Esophagus squamous epithelium (tissue), 5 donors: ENCODE data around the gene MAT1A. TPM values are rescaled to one million over a fixed set of nuclear protein-coding genes. Genes with fewer than 3 reads are reported as not detected.

ENCODE experiments used
- DNase-seq: peaks from one replicate; lab custom pipeline; 2025; lab: John Stamatoyannopoulos, UW
- H3K27ac ChIP-seq, 4 donors: fragments of 200-600 bp; sonication (generic); one replicate each; pipeline ENCODE4 v1.5.1; 2016 to 2019; ENCODE audit warnings: mild to moderate bottlenecking in 1 of 4
- H3K27me3 ChIP-seq, 4 donors: fragments of 200-600 bp; sonication (generic); 1 replicate in 3 of 4; 2 replicates in 1 of 4; pipeline versions ENCODE4 v1.5.1 to v1.6.0; 2017 to 2021; ENCODE audit warnings: antibody characterized with exemption in 1 of 4
- H3K36me3 ChIP-seq, 3 donors: fragments of 200-600 bp; sonication (generic); one replicate each; pipeline ENCODE4 v1.5.1; 2016 to 2019
- H3K4me1 ChIP-seq, 3 donors: fragments of 200-600 bp; sonication (generic); one replicate each; pipeline ENCODE4 v1.5.1; 2017 to 2019
- H3K4me3 ChIP-seq, 4 donors: fragments of 200-600 bp; sonication (generic); 1 replicate in 3 of 4; 2 replicates in 1 of 4; pipeline ENCODE4 v1.5.1; 2016 to 2019; ENCODE audit warnings: mild to moderate bottlenecking in 2 of 4, moderate library complexity in 1 of 4
- H3K9me3 ChIP-seq, 3 donors: fragments of 200-600 bp; sonication (generic); one replicate each; pipeline ENCODE4 v1.5.1; 2016 to 2019
- CTCF ChIP-seq, 6 experiments: fragments of 450-650 bp in 4 of 6; fragments of 200-600 bp in 2 of 6; sonication (generic) in 2 of 6; IDR thresholded peaks; one replicate each; pipeline ENCODE4 v1.5.1; 2016 to 2019; ENCODE audit warnings: antibody characterized with exemption in 6 of 6, mild to moderate bottlenecking in 4 of 6, moderate library complexity in 4 of 6
- POLR2A ChIP-seq, 4 donors: fragments of 450-650 bp; IDR thresholded peaks; one replicate each; pipeline ENCODE4 v1.6.1; 2017; ENCODE audit warnings: antibody characterized with exemption in 4 of 4, mild to moderate bottlenecking in 4 of 4, moderate library complexity in 3 of 4
- WGBS, 2 donors: methylation state at CpG; one replicate each; pipeline ENCODE4 v1.1.5; 2018; 5-methylcytosine and 5-hydroxymethylcytosine counted together
- intact Hi-C: fragments of 100-400 bp; cut with DNase I; formaldehyde crosslinking; loops from one replicate; pipeline ENCODE4 v1.15.0; 2022
- total RNA-seq, 4 donors: library from RNA; depleted of rRNA; stranded (reverse); fragments of >200 nt; gene quantifications; one replicate each; pipeline ENCODE4 v1.1.0, GENCODE V29; 2016
- donor health status: DM: yes; HTN: yes; CAD: no.

MAT1A gene
- total RNA-seq, 4 donors from 2014 or later: 0.09 to 2.3 (median 0.55) TPM

- intact Hi-C loops: no loop called here
- 91 to 100% methylated on average over 3 to 4 of the region's 4 CpGs for WGBS, 2 donors
These were observed 6.3 kb downstream of the MAT1A start for GRCh38 chr10:80283119-80283518.

GRCh38 chr10:80281784-80282765 lies 7.4 kb downstream of the MAT1A start:
- no peaks in the 10 kb centered on the region for H3K27me3 ChIP-seq

More at GRCh38 chr10:80283119-80283518, 6.3 kb downstream of the MAT1A start:
- H3K36me3 ChIP-seq: no peaks in the 10 kb centered on the region
- H3K9me3 ChIP-seq: no peaks in the 10 kb centered on the region
- DNase-seq: no peak
- no peaks in the 10 kb centered on the region for H3K4me1 ChIP-seq
- H3K27ac ChIP-seq: no peak overlapping the region
- H3K4me3 ChIP-seq: no peak overlapping the region
- H3K27me3 ChIP-seq: no peaks in the 10 kb centered on the region
- TF ChIP-seq POLR2A (IDR thresholded peaks at IDR 0.05) (no peak), CTCF (IDR thresholded peaks at IDR 0.05) (no peak)

GRCh38 chr10:80281292-80281691 lies 8.2 kb downstream of the MAT1A start:
- no peaks in the 10 kb centered on the region for H3K4me1 ChIP-seq
- H3K27me3 ChIP-seq: no peaks in the 10 kb centered on the region
- no peak for TF ChIP-seq POLR2A (IDR thresholded peaks at IDR 0.05)
- TF ChIP-seq CTCF (IDR thresholded peaks at IDR 0.05): no peak
- H3K36me3 ChIP-seq: no peaks in the 10 kb centered on the region
- 54 to 82% methylated on average over 5 to 6 of the region's 6 CpGs for WGBS, 2 donors
- no peak overlapping the region for H3K27ac ChIP-seq
- no peaks in the 10 kb centered on the region for H3K9me3 ChIP-seq
- intact Hi-C loops: no loop called here
- no peak overlapping the region for H3K4me3 ChIP-seq
- DNase-seq: no peak

More at GRCh38 chr10:80281784-80282765, 7.4 kb downstream of the MAT1A start:
- no peaks in the 10 kb centered on the region for H3K4me1 ChIP-seq
- TF ChIP-seq CTCF (IDR thresholded peaks at IDR 0.05) (no peak), POLR2A (IDR thresholded peaks at IDR 0.05) (no peak)
- no peaks in the 10 kb centered on the region for H3K9me3 ChIP-seq
- no peak overlapping the region for H3K27ac ChIP-seq
- 60% methylated on average over 9 of the region's 9 CpGs for WGBS, 2 donors
- DNase-seq: no peak
- intact Hi-C loops: no loop called here
- no peaks in the 10 kb centered on the region for H3K36me3 ChIP-seq
- no peak overlapping the region for H3K4me3 ChIP-seq

GRCh38 chr10:80280071-80280800 lies 9.2 kb downstream of the MAT1A start:
- Histone ChIP-seq H3K9me3 (no peaks in the 10 kb centered on the region), H3K27me3 (no peaks in the 10 kb centered on the region), H3K27ac (no peak overlapping the region), H3K4me1 (no peaks in the 10 kb centered on the region), H3K4me3 (no peak overlapping the region), H3K36me3 (no peaks in the 10 kb centered on the region)
- no peak for DNase-seq
- TF ChIP-seq CTCF (IDR thresholded peaks at IDR 0.05): no peak
- TF ChIP-seq POLR2A (IDR thresholded peaks at IDR 0.05): no peak
- 81 to 93% methylated on average over 7 to 22 of the region's 23 CpGs for WGBS, 2 donors
- intact Hi-C loops: no loop called here

- Histone ChIP-seq H3K27me3 (no peaks in the 10 kb centered on the region), H3K4me3 (no peak overlapping the region), H3K36me3 (no peaks in the 10 kb centered on the region), H3K9me3 (no peaks in the 10 kb centered on the region), H3K27ac (no peak overlapping the region), H3K4me1 (no peaks in the 10 kb centered on the region)
- TF ChIP-seq CTCF (IDR thresholded peaks at IDR 0.05): no peak
- no peak for TF ChIP-seq POLR2A (IDR thresholded peaks at IDR 0.05)
- intact Hi-C loops: no loop called here
- no peak for DNase-seq
- 77 to 79% methylated on average over 5 of the region's 5 CpGs for WGBS, 2 donors
These were observed 10.3 kb downstream of the MAT1A start for GRCh38 chr10:80279146-80279545.
